Measurements from ENCODE around the gene MAP4K2.

Gene MAP4K2

GRCh38 chr11:64810891-64811272 lies 7.9 kb upstream of the MAP4K2 start:
- no peak for DNase-seq

GRCh38 chr11:64810271-64810890 lies 7.4 kb upstream of the MAP4K2 start, which contains the start of gene MEN1:
TSS of gene MEN1 (minus strand) at chr11:64810551. CDS start at chr11:64810109, 442 bp downstream.
- peak; percentile 99 for DNase-seq

GRCh38 chr11:64809781-64810241 lies 6.8 kb upstream of the MAP4K2 start:
- DNase-seq, result peak; percentile 35

GRCh38 chr11:64805481-64805880 lies 2.5 kb upstream of the MAP4K2 start:
- no peak for DNase-seq

- peak; percentile 40 for DNase-seq
Measured at GRCh38 chr11:64804346-64805210, 1.6 kb upstream of the MAP4K2 start.

- DNase-seq, result no peak
Measured at GRCh38 chr11:64803846-64804345, 882 bp upstream of the MAP4K2 start.

GRCh38 chr11:64802370-64803157 lies 450 bp downstream of the MAP4K2 start:
- DNase-seq, result peak; percentile 29

GRCh38 chr11:64801561-64802369 lies 1.2 kb downstream of the MAP4K2 start:
- peak; percentile 44 for DNase-seq

- no peak for DNase-seq
Measured at GRCh38 chr11:64801158-64801464, 1.9 kb downstream of the MAP4K2 start.

- no peak for DNase-seq
Measured at GRCh38 chr11:64800303-64801157, 2.5 kb downstream of the MAP4K2 start.

GRCh38 chr11:64799623-64800302 lies 3.3 kb downstream of the MAP4K2 start:
- peak; percentile 47 for DNase-seq

- no peak for DNase-seq
Measured at GRCh38 chr11:64799256-64799622, 3.8 kb downstream of the MAP4K2 start.

- no peak for DNase-seq
Measured at GRCh38 chr11:64796757-64797541, 6.1 kb downstream of the MAP4K2 start.

- no peak for DNase-seq
Measured at GRCh38 chr11:64796047-64796756, 6.8 kb downstream of the MAP4K2 start.

GRCh38 chr11:64794526-64794925 lies 8.5 kb downstream of the MAP4K2 start:
- DNase-seq, result no peak

GRCh38 chr11:64793271-64794160 lies 9.5 kb downstream of the MAP4K2 start:
- no peak for DNase-seq

GRCh38 chr11:64792482-64792881 lies 10.5 kb downstream of the MAP4K2 start:
- no peak for DNase-seq

GRCh38 chr11:64791781-64792291 lies 11.2 kb downstream of the MAP4K2 start:
- DNase-seq, result no peak

Measured in hematopoietic multipotent progenitor cell treated with erythropoietin and hydrocortisone succinate and interleukin-3 and kit ligand, for 4 days (in vitro differentiated cells).